ENCODE results near the gene ACBD6.

The ACBD6 gene

DNA sequence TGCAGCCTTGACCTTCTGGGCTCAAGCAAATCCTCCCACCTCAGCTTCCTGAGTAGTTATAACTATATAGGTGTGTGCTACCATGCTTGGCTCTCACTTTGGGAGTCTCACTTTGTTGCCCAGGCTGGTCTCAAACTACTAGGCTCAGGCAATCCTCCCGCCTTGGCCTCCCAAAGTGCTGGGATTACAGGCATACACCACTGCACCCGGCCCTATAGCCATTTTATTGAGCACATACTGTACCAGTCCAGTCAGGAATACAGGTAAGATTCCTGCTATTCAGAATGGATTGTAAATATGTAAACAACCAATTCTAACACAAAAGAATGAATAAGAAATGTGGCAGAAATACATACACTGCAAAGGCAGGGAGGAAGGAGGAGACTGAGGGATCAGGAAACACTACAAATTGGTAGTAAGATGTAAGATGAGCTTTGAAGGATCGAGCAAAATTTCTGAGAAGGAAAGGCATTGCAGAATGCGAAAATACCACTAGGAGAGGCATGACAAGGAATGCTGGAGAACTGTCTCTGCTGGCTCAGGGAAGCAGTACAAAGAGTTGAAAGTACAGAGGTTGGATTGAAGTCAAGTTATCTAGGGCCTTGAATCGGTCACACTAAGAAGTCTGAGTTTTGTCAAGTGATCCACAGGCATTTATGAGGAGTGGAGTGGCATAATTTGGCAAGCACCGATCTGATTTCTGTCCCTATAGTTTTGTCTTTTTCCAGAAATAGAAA is 211.9 kb downstream of the ACBD6 start:
- DNase-seq, result no peak

DNA sequence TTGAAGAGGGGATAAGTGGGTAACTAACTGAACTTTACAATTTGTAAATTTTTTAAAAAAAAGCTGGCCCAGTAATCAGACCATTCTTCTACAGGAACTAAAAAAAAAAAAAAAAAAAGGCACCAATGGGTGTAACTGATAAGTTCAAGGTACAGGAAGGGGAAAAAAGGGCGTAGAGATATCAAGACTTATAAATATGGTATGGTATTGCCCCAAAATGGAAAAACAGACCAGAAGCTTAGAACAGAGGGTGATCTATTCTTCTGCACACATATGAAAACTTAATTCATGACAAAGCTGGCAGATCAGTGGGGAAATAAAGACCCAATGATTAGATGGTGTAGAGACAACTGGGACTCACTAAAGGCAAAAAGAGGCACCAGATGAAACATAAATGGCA is 213.4 kb downstream of the ACBD6 start:
- DNase-seq, result no peak

DNA sequence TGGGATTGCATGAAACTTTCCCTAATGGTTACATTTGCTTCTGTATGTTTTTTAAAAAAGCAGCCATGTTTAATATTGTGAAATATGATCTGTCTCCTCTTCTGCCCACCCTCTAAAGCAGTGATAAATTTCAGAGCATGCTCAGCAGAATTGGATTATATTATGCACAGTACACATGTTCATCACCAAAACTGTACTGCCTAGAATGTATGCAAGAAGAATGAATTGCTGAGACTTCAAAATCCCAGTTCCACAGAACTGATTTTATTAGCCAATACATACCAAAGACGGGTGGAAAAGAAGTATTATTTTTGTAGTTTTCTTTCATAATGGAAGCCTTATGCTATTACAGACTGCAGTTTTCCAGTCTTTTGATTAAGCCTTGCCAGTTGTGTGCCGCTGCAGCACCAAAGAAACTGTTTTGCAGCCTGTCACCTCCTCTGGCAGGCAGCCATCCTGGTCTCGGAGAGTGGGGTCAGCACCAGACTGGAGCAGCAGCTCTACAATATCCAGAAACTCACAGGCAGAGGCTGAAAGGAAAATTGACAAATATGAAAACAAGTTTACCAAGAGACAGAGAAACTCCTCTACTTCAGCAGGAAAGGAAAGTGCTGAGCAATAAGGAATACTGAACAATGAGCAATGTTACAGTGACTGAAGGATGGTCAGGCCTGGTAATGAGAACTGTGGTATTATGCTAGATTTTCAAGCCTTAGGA is 214.2 kb downstream of the ACBD6 start:
- no peak for DNase-seq

DNA sequence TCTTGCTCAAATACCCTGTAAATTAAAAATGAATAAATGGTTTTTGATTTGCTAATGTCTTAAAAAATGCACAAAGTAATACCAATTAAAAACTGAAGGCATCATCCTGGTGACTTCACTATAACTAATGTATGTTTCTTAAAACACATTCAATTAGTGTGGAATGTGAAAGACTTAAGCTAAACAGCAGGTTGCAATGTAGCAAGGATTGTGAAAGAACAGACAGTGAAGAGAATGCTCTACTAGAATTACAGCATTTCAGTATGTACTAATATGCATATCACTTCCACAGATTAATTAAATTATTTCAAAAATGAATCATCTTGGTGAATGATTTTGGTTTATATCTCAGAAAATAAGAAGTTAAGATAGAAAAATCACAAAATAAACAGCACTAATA is 216.0 kb downstream of the ACBD6 start:
- no peak for DNase-seq

DNA sequence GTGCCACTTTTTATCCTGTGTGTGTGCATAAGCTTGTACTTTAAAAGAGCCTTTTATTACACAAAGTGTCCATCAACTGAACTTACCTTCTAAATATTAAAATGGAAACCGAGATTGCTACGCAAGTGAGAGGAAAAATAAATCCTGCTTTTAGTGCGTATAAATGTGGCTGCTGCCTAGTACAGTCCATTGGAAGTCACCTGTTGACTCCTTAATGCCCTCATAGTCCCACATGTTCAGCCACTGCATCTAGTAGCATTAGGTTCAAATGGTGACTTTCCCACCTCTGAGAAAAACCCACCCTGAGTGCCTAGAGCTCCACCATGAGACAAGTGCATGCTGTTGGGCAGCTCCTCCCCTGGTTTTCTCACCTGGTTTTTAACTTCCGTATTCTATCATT is 219.3 kb downstream of the ACBD6 start:
- no peak for DNase-seq

DNA sequence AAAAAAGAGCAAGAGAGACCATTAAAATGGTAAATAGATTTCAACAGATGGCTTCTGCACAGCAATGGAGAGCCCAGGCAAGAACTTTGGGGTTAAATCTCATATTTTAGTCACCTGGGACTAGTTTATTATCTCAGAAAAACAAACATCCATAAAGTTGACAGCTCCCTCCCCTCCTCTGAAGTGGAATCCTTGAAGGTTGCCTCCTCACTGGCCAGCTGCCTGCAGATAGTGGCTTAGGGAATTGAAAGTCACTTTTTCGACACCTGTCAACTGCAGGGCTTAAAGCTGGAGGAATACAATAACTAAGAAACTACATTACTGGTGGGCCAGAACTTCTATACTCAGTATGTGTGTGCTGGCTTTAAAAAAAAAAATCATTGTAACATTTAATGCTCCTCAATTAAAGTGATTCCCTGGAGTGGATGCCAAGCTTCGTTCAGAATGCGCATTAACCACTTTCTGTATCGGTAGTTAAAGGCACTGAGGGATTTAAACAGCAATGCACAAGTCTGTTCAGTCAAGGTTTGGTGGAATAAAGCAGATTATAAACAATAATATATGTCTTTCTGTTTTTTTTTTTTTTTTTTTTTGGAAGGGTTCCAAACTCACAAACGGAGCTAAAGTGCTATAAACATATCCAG is 219.9 kb downstream of the ACBD6 start:
- DNase-seq, result no peak

DNA sequence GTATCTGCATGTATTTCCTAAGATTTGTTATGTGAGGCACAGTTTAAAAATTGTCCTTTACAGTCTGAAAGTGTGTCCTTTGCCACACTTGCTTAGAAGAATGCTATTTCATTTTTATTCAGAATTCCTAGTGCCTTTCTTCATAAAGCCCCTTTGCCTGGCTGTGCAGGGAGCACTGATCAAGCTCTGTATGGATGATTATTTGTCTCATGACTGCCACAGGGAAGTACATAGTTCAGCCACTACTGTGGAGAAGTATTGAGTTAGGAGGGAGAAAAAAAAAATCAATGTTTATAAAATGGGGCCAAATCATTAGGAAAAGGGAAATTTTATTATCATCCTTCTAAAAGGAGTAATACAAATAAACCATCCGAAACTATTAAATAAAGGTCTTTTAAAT is 220.9 kb downstream of the ACBD6 start:
- DNase-seq, result no peak

DNA sequence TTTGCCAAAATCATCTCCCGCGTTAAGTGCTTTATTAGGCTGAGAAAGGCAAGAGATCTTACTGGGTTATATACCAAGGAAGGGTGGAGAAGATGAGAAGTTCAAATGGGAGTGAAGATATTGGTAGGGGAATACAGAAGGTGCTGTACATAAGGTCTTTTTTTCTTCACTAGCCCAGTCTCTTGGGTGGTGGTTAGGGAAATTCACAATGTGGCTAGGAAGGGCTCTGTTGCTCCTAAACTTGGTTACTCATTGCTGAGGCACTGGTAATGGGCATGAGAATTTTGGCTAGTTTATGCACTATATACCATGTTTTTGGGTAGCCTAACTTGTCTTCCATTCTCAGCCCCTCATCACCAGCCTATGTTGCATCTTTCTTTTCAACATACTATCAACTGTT is 221.8 kb downstream of the ACBD6 start:
- DNase-seq, result no peak

DNA sequence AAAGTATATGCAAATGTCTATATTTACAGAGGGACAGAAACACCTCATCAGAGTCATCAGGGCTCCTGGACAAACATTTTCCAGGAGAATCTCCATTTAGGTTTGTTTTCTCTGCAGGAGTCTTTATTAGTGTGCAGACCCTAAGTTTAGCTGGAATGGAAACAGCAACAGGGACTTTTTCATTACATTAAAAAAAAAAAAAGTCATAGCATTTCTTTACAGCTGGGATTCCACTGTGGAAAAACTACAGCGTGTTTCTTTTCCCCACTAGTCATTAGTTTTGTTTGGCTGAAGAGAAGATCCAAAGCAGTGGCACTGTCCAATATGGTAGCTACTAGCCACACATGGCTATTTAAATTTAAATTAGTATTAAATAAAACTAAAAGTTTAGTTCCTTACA is 222.7 kb downstream of the ACBD6 start:
- DNase-seq, result no peak

DNA sequence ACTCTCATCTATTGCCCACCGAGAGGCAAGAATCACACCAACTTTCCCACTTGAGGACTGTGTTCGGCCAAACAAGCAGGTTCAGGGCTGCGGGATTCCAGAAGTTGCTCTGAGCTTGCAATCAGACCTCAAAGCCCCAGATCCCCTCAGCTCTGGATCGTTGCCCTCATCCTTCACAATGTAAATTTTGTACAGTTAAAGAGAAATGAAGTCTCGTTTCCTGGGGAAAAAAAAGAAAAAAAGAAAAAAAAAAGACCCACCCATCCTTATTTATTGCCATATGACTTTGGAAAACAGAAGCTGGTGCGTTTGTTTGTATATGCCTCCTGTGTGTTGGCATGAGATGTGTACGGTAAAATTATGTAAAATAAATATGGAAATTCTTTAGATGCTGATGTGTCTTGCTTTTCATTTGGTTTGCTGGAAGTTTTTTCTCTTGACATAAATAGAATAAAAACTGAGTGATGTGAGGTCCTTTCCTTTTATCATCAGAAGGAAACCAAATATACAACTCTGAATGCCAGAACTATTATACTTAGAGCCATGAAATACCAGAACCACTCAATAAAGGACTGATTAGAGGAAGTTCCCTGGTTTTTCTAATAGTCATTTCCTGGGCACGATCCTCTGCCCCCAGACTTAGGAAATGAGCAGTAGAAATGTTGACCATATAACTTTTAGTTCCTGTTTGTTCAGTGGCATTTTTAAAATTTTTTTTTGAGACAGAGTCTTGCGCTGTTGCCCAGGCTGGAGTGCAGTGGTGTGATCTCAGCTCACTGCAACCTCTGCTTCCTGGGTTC is 223.6 kb downstream of the ACBD6 start:
- peak; percentile 17 for DNase-seq

DNA sequence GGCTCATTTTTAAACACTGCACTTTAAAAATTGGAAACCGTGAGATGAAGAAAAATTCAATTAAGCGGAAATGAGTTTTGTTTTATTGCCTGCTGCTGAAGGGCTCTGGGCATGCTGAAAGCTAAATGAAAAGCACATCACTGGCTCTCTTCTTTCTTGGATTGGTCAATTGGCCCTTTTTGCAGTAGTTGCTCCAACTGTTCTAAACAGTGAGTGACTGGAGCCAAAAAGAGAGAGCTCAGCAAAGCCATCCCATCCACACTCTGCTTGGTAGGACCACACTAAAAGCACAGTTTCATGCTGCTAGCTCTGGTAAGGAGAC is 224.2 kb downstream of the ACBD6 start:
- no peak for DNase-seq

DNA sequence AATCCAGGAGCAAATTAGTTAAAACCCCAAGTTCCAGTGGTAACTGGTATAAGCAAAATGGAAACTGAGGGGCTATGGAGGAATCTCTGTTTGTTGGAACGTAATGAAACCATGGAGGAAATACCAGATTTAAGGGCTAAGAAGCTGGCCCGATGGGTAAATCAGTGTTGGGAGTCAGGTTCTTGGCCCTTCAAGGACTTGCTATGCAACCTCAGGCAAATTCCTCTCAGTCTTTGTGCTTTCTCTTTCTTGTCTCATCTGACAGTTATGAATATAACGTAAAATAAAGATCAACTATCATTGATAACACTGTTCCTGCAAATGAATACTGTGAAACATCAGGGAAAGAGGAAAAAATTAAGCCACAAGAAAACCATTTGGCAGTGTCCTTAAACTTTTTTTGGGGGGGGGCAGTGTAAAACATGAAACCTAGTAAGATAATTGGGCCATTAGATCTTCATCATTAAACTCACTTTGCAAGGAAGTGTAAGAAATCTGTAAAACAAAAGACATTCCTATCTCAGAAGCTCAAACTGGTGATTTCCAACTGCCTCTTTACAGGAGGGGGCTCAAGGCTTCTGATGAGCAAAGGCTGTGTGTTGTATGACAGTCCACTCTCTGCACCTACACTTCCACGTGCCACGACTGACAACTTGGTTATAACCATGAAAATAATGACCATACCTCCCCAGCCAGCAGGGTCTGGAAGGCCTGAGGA is 224.7 kb downstream of the ACBD6 start:
- no peak for DNase-seq

DNA sequence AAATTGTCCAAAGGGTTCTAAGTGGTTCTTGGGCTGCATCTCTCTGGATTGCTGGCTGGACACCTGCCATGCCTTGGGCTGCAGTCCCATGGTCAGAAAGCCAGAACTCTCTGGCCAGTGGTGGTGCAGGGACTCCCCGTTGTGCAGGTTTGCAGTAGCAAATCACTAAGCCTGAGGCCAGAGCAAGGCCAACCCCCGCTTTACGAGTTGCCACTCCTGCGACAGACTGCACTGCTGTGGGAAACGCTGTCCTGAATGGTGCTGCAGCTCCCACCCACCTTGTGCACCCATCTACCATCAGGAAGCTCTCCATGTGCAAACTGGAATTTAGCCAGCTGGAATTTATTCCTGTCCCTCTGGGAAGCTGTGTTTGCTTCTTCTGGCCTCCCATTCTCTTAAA is 226.7 kb downstream of the ACBD6 start:
- no peak for DNase-seq

DNA sequence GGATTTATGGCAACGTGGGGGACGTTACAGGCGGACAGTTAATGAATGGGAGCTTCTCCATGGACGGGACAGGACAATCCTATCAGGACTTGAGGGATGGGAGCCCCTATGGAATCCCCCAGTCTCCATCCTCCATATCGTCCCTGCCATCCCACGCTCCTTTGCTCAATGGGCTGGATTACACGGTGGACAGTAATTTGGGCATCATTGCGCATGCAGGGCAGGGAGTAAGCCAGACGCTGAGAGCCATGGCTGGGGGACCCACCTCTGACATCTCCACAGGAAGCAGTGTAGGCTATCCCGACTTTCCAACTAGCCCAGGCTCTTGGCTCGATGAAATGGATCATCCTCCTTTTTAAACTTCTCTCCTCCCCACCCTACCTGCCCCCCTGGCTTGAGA is 228.2 kb downstream of the ACBD6 start:
- no peak for DNase-seq

DNA sequence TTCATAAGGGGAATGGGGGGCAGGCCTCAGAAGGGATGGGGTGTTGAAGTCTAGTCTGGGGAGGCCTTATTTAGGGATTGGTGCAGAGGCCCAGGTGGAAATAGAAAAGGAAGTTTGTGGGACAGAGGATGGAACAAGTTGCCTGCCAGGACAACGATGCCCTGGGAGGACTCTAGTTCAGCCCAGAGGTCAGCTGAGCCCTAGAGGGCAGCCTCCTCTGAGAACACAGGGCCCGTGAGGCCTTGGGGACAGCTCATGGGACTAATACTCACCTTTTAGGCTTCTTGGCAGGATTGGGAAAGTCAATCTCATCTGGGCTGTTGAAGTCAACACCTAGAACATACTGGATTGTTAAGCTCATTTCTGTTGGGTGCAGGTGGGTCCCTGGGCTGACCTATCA is 229.3 kb downstream of the ACBD6 start:
- DNase-seq, result no peak

DNA sequence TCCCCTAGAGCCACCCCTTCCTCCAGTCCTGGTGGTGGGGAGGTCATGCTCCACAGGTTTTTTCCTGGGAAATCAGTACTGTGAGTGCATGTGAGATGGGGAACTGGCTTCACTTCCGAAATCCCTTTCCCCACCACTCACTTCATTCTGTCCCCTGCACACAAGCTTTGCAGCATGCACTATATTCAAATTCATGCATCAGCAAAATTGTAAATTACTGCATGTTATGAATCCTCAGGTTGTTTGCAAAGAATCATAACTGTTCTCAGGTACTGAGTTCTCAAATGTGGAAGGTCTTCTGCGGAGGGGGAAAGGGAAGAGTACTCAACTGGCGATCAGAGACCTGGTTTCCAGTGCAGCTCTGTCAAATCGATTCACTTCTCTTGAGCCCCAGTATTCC is 230.0 kb downstream of the ACBD6 start:
- DNase-seq, result no peak

DNA sequence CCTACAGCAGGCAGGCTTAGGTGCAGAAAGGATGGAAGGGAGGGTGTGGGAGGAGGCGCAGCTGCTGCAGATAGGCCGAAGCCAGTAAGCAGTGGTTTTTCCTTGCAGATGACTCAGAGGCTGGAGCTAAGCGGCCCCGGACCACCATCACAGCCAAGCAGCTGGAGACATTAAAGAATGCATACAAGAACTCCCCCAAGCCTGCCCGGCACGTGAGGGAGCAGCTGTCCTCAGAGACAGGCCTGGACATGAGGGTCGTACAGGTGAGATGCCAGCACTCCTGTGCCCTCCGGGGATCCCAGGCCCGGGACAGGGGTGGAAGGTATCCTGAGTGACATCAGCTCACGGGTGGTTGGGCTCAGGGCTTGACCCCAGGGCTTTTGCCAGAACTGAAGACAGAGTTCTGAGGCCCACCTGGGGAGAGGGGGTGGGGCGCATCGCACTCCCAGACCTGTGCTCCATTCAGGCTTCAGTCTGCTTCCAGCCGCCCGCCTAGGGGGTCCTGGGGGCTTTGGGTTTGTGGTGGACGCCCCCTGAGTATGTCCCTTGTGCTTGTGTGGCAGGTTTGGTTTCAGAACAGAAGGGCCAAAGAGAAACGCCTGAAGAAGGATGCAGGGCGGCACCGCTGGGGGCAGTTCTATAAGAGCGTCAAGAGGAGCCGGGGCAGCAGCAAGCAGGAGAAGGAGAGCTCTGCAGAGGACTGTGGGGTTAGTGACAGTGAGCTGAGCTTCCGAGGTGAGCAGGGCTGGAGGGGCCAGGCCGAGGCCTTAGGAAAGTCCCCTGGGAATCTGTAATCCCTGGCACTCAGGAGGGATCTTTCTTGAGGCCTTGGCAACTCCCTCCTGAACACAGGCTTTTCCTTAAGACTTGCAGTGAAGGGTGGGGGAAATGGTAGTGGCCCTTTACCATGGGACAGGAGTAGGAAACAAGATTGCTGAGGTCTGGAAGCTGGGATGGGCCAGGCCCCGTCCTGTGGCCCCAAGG is 230.8 kb downstream of the ACBD6 start:
- no peak for DNase-seq

DNA sequence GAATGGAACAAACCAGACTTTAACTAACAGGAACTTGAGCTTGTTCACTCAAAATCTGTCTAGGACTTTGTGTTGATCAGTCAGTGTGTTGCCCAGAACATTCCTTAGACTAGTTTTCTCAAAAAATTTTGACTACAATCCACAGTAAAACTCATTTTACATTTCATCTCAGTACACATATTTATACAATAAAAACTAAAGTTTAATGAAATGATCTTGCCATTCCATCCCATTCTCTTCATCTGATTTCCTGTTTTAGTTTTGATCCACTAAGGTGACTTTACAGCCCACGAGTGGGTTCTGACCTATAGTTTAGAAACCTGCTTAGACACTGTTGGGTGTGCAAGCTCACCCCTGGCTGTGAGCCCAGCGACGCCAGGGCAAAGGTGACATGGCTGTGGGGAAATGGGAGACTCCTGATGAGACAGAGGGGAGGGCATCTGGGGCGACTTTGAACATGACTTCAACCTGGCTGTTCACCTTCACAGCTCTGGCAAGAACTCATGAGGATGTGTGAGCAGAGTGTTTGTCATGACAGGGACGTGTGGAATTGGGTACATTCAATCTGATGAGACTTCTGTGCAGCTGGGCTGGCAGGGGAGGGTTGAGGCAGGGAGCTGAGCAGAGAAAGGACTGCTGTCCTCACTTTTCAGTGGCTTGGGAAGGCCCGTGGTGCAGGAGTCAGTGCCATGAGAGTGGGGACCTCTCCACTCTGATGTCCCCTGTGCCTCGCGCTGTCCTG is 231.7 kb downstream of the ACBD6 start:
- DNase-seq, result no peak

DNA sequence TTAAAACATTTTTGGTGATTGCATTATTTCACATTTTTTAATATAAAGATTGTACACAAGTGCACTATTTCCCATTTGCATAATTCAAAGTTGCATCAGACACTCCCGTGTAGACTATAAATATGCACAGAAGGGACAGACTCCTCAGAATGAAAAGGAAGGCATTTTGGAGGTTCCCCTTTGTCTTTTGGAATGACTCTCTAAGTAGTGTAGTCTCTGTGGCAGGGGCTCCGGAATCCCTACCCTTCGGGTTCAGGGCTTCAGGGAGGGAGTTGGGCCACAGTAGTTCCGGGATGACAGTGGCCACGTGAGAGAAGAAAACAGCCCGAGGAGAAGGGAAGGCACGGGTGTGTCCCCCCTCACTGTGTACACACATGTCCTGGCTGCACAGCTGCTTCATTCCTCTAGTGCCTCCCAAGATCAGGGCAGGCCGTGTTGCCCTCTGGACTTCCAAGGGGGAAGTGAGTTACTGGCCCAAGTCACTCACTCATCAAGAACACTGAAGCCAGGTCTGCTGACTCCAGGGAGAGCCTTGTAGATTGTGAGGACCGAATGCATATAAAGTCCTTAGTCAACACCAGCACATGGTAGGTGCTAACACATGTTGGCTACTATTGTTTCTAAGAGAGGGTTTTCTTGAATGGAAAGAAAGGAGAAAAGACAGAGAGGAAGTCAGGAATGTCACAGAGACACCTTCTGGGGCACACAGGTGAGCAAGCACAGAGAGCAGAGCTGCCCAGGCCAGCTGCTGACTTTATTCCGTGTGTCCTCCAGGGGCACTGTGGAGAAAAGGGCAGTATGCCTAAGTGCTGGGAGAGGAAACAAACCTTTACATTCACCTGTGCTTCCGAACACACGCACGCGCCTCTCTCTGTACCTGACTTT is 232.5 kb downstream of the ACBD6 start:
- no peak for DNase-seq

DNA sequence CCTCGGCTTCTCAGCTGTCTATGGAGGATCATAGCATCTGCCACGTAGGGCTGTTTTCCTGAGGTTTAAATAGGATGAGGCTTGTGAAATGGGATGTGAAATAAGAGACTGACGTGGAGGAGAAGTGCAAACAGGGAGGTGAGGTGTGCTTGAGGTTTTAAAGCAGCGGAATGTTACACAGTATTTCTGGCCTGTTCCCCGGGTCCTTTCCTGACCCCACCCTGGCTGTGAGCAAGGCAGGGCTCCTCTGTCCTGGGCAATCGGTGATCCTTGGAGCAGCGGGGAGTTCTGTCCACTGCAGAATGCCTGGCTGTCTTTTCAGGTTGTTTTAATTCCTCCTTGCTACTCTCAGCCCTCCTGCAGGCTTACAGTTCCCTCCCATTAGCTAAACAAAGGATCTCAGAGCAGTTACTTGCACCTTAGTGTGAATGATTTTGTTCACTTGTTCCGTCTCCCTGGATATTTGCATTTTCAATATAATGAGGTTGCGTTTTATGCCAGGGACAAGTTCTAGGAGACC is 233.8 kb downstream of the ACBD6 start:
- no peak for DNase-seq
